G401.6 (cell line): Measurements from ENCODE around the gene S1PR4.
"Not testable (repeated sequence)": the region's sequence is repeated elsewhere in the genome, so short reads cannot be mapped to it uniquely, and the experiment has no call there.

ENCODE experiments used
- FAIRE-seq: peaks from 2 replicates; lab custom pipeline; 2012; peaks lifted over from hg19 to GRCh38; lab: Jason Lieb, UNC

S1PR4 gene

DNA sequence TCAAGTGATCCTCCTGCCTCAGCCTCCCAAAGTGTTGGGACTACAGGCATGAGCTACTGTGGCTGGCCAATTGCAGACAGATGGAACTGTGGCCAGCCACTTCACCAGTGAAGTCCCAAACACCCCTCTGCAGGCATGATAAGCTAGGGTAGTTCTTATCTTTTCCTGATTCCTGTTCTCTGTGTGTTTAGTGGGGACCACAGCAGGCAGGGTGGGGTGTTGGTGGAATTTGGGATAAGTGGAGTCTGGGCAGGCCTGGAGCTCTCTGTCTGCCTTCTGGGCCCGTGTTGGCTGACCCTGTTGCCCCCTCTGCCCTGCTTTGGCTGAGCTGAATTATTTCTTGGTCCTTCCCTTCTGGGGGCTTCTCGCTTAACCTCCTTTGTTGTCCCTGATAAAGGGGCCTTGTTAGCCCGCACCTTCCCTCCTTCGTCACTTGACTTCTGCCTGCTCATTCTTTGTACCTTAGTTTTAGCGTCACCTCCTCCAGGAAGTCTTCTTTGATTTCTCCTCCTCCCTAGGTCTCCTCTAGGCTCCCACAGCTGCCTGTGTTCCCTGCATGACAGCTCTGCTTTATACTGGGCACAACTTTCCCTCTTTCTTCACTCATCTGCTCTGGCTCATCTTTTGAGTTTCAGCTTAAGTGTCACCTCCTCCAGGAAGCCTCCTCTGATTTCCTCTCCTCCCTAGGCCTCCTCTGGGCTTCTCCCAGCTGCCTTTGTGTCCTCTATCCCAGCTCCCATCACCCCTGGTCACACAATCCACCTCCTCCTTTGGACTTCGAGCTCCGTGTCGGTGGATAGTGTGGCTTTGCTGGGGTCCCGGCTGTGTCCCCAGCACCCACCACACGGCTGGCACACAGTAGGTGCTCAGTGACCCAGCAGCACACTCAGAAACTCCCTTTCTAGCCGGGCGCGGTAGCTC, 5.4 kb downstream of the S1PR4 start:
- FAIRE-seq = no peak

- FAIRE-seq = no peak
Measured at GRCh38 chr19:3184847-3185460, 6.4 kb downstream of the S1PR4 start.

- peak; percentile 79 for FAIRE-seq
Measured at GRCh38 chr19:3185461-3186159, 7.0 kb downstream of the S1PR4 start, which contains the start of gene NCLN. NCLN (plus strand) TSS chr19:3185930; CDS start chr19:3186031, 101 bp downstream.

- FAIRE-seq = no peak
Measured at GRCh38 chr19:3186160-3186688, 7.7 kb downstream of the S1PR4 start.

DNA sequence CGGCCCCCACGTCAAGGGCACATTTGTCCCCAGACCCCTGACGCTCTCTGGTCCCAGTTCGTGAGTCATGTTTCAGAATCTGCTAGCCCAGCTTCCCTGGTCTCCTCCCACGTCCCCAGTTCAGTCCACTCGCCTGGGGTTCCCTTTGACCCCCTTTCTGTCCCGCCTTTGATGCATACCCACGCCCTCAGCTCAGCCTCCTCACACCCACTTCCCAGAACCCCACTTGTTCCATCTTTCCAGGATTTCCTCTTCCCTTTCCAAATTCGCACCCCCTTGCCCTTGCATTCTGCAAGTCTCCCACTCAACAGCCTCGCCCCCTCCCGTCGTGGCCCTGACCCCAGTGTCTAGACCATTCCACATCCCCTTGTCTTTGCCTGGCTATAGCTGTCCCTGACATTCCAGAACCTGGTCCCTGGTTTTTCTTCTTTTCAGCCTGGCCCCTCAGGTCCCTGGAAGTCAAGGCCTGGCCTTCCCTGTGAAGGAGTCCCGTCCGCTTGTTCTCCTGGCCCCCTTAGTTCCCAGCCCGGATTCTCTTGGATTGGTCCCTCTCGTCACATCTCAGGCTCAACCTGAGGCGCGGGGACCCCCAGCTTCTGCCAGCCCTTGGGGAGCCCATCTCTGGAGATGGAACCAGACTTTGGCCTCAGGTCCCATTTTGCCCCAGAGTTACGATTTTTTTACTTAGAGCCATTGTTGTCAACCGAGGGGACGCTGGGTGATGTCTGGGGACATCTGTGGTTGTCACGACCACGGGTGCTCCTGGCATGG, 8.5 kb downstream of the S1PR4 start:
- FAIRE-seq = no peak

- FAIRE-seq = no peak
Measured at GRCh38 chr19:3187662-3188511, 9.3 kb downstream of the S1PR4 start.

DNA sequence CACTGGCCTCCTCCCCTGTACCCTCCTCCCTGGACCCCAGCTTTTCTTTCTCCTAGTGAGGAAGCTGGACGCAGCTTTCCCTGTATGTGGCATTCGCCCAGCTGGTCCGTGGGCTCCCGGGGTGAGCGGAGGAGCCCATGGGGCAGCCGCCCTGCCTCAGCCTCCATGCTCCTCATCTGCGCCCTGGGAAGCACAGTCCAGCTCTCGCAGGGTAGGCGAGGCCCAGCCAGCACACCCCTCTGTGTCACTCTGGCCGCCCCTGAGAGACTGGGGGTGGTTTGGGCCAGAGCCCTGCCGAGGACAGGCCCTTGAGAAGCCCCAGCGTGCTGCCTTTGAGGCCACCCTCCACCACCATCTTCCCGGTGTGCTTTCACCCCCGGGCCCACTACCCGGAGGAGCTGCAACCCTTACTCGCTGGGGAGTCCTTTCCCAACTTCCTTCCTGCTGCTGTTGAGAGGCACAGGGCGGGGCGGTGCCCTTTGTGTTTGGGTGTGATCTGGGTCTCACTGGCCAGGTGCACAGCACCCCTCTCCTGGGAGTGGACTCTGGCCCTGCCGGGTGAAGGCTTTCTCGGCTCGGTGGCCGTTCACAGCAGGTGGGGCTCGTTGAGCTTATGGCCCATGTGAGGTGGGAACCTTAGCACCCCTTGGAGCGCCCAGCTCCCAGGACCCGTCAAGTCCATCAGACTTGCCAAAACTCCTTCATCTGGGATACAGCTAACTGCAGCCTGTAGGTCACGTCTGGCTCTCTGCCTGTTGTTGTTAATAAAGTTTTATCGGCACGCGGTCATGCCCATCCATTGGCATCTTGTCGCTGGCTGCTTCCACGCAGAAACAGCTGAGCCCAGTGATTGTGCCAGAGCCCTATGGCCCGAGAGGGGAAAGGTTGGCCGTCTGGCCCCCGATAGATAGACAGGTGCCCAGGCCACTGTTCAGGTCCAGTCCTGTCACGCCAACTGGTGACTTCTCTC, 10.3 kb downstream of the S1PR4 start:
- FAIRE-seq = no peak

DNA sequence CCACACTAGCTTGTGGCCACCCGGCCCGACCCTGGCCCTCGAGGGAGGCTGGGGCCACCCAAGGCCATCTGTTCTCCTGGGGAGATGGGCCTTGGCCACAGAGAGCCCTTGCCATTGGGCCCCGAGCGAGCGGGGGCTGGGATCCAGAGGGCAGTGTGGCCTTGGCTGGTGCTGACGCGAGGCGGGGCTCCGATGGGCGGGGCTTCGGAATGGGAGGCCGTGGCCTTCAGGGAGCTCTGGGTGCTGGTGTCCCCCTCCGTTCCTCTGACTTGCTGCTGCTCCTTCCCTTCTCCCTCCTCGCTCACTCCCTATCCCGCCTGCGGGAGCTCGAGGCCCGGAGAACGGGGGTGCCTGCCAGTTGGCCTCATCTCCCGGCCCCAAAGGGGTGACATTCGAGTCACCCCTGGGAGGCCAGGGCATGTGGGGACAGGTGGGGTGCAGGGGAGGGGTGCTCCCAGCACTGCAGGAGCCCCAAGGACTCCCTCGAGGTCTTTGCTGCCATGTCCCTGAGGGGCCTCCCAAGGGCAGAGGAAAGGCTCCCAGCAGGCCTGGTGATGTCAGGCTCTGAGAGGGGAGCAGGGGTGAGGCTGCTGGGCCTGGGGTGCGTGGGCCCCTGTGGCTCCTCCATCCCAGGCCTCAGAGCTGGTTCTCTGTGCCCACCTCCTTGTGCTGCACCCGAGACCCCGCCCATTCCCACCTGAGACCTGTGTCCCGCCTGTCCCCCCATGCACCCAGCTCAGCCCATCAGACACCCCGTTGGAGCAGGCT, 11.3 kb downstream of the S1PR4 start:
- FAIRE-seq = no peak

DNA sequence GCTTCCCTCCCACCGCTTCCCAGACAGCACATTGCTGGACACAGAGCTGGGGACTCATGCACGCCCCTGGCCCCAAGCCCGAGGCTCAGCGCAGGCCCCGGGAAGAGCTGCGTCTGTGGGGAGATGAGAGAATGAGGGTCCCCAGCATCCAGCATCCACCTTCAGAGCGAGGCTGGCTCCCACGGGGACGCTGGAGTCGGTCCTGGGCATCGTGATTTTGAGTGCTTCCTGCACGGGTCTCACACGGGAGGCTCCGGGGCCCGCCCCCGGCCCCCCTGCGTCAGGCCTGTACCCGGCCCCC, 11.9 kb downstream of the S1PR4 start:
- FAIRE-seq = no peak

GRCh38 chr19:3190921-3191805, 12.6 kb downstream of the S1PR4 start:
- FAIRE-seq = no peak

- FAIRE-seq = not testable (repeated sequence)
Measured at GRCh38 chr19:3191806-3192104, 13.2 kb downstream of the S1PR4 start.

- no peak for FAIRE-seq
Measured at GRCh38 chr19:3192228-3192635, 13.7 kb downstream of the S1PR4 start.

- no peak for FAIRE-seq
Measured at GRCh38 chr19:3192684-3193083, 14.1 kb downstream of the S1PR4 start.

GRCh38 chr19:3193256-3194105, 14.9 kb downstream of the S1PR4 start:
- no peak for FAIRE-seq

- FAIRE-seq = no peak
Measured at GRCh38 chr19:3194106-3195087, 15.8 kb downstream of the S1PR4 start.
